ENCODE results near the gene ANKRD44.

Gene ANKRD44

DNA sequence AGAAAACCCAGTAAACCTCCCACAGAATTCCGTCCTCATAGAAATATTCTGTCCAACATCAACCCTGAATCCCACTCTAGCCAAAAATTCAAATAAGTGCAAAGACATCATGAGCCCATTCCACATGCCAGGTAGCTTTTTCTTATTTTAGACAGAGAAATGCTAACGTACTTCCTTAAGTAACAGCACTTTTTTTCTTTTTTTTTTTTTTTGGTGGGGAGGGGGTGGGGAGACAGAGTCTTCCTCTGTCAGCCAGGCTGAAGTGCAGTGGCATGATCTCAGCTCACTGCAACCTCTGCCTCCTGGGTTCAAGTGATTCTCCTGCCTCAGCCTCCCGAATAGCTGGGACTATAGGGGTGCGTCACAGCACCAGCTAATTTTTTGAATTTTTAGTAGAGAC is 45.5 kb downstream of the ANKRD44 start:
- no peak for DNase-seq (ENCODE audit: extremely low read depth in 1 of 2, low read depth in 1 of 2)

DNA sequence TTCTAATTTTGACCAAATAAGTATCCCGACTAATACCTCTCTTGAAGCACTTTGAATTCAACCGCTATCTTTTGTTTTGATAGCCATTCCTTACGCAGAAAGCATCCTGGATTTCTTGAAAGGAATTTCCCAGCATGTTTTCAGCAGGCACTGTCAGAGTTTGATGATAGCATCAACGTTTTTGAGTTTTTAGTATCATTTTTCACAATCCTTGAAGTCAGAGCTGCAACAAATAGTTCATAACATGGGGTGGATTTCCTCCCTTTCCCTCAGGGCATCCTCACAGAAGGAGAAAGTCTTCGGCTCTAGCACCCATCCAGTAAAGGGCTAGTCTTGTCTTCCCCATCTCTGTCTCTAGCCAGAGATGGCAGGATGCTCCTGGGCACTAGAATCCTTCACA is 46.2 kb downstream of the ANKRD44 start:
- DNase-seq (ENCODE audit: extremely low read depth in 1 of 2, low read depth in 1 of 2): no peak

DNA sequence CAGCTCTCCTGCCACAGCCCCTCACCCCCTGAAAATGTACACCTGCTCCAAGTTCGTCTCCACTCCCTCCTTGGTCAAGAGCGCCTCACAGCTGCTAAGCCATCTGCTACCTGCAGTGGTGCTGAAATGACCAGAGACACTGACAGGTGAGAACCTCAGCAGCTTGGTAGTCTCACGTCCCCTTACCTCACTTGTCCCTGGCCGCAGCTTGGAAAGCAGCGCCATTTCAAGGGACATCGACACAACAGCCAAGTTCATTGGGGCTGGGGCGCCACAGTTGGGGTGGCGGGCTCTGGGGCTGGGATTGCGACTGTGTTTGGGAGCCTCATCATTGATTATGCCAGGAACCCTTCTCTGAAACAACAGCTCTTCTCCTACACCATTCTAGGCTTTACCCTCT is 47.5 kb downstream of the ANKRD44 start:
- no peak for DNase-seq (ENCODE audit: extremely low read depth in 1 of 2, low read depth in 1 of 2)

DNA sequence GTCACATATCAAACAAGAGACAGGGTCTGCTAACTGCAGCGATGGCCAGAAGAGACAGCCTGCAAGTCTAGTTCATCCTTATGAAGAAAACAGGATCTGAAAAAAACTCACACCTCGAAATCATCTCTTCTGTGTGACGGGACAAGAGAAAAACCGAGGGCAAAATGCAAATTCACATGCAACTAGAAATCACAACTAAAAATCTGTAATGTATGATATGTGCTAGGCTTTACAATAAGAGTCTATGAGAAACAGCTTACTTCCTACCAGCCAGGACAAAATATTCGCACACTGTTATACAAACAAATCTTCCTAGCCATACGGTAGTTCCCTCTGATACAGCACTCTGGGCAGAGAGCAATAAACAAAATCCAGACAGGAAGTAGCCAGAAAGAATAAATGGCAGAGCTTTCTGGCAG is 48.8 kb downstream of the ANKRD44 start:
- no peak for DNase-seq (ENCODE audit: extremely low read depth in 1 of 2, low read depth in 1 of 2)

DNA sequence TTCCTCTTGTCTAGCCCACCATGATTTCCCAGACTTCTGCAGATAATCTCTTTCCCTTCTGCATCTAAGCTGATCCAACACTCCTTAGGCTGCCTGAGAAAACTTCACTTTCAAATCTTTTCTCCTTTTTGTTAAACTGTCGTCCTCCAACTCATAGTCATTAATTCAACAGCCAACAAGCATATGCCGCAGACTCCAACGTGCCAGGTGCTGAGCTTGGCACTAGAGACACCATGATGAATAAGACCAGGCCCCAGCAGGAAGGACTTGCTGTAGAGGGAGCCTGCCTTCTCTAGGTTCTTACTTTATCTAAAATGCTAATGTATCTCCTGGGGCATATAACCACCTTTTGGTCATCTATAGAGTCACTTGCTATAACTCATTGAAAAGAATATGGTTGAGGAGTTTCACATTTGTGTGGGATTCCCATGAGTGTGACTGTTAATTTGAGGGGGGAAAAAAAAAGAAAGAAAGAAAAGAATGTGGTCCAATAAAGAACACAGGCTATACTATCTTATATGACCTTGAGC is 51.0 kb downstream of the ANKRD44 start:
- no peak for DNase-seq (ENCODE audit: extremely low read depth in 1 of 2, low read depth in 1 of 2)

DNA sequence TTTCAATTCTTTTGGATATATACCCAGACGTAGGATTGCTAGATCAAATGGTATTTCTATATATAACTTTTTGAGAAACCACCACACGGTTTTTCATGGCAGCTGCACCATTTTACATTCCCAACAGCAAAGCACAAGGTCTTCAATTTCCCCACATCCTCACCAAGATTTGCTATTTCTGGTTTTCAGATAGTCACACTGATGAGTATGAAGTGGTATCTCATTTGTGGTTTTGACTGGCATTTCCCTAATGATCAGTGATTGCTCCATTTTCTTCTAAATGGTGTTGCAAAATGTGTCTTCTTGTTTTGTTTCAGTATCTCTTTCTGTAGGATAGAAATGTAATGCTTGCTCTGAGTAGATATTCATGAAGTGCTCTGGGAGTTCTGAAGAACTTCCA is 52.0 kb downstream of the ANKRD44 start:
- no peak for DNase-seq (ENCODE audit: extremely low read depth in 1 of 2, low read depth in 1 of 2)

DNA sequence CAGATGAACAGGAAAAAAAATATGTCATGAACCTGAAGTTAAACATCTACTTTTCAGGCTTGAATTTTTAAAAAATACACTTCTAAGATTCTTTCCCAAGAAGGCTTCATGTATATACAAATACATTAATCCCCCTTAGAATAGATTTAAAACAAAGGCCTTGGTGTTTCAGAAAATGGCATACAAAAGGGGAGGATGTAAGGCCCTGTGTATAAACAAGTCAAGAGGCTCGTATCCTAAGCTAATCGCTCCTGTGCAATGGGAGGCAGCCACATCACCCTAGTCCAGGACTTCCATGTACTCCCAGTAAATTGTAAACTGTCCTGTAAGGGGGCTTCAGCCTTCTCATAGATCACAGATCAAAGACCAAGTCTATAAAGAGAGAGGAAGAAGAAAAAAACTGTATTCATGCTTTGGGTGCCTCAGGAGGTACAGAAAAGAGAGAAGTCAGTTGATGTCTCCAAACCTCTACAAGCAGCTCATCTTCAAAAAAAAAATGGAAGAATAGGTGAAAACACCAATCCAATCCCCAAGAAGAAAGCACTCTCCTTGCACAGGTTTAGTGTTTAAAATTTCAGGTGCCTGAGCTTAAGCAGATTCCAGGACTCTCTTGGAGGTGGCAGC is 53.9 kb downstream of the ANKRD44 start:
- no peak for DNase-seq (ENCODE audit: extremely low read depth in 1 of 2, low read depth in 1 of 2)

DNA sequence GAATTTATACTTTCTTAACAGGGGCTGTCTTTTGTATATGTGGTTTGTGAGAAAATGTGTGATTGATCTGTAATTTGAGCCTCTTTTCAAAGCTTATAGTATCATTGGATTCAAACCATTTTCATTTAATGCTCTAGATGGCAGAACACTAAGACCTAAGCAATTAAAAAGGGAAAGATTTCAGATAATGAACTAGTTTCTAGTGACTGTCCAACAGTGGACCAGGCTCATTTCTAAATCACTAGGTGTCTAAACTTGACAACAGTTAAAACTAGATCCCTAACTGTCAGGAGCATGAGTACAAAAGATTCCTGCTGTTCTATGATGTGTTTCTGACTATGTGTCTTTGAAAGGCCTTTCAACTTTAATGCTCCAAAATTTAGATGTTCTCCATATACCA is 54.6 kb downstream of the ANKRD44 start:
- no peak for DNase-seq (ENCODE audit: extremely low read depth in 1 of 2, low read depth in 1 of 2)

DNA sequence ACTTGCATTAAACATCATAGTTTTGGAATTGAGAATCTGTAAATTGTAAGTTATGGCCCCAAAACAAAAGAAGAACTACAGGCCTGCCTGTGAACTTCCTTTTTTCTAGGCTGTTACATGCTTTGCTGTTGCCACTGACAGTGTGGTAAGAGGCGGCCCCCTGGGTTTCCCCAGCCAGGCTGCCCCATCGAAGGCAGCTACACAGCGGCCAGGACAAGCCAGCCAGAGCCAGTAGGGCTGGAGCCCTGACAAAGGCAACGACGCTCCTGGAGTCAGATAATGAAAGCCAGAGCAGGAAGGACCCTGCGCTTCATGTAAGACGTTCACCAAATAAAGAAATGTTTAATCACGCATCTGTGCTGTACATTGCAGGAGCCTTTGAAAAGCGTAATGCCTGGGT is 55.0 kb downstream of the ANKRD44 start:
- DNase-seq (ENCODE audit: extremely low read depth in 1 of 2, low read depth in 1 of 2): peak; percentile 33 to 51

DNA sequence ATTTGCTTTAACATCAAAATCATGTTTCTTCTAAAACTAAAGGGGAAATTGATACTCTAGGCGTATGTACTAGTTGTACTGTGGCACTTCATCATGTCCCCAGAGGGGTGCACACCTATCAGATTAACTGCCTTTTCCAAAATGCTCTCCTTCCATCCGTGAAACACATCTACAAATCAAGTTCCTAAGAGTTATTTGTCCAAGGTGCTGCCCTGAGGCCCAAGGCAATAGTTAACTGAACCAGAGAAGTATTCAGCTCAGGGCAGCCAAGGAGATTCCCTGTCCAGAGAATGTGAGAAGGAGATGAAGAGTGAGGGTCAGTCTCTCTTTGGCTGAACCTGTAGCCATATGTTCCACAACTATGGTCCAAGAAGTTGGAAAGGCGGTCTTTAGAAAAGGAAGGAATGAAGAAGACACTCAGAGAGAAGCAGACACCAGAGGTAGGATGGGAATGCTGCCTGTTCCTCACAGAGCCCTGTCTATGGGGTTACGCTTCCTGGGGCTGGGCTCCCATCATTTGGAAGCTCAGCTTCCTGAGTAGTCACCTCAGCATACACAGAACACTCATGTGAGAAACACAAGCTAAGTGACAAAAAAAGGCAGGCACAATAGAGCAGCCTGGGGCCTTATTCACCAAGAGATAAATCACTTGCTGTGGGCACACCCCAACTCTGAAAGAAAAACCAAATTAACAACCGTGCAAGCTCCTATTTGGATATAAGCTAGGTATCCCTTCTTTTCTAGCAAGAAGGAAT is 55.6 kb downstream of the ANKRD44 start:
- no peak for DNase-seq (ENCODE audit: extremely low read depth in 1 of 2, low read depth in 1 of 2)

DNA sequence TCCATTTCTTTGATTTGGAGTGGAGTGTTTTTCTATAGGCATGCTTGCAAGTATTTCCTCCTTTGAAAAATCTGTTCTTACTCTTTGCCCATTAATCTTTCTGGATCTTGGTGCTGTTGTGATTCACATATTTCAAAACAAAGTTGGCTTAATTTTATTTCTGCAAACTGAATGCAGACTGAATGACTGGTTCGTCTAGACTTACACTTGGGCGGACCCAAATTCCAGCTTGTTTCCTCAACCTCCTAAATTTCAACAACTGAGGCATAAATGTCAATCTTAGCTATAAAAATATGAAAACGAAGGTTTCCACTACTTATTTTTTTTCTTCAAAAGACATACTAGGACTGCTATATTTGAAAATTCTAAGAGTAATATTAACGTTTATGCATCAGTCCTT is 59.0 kb downstream of the ANKRD44 start:
- no peak for DNase-seq (ENCODE audit: extremely low read depth in 1 of 2, low read depth in 1 of 2)

DNA sequence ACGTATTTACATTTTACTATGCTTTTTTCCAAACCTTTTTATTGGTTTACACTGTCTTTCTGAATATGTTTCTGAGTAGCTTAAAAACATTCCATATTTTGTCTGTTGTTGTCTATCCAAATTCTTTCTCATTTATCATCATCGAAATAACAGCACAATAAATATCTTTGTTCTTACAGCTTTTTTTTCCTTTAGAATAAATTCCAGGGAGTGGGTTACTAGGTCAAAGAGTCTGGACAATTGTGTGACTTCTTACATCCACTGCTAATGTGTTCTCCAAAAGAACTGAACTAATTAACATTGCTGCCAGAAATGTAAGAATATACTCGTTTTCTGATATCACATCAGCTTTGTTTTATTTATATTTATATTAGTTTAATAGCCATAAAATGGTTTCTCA is 59.4 kb downstream of the ANKRD44 start:
- DNase-seq (ENCODE audit: extremely low read depth in 1 of 2, low read depth in 1 of 2): no peak

DNA sequence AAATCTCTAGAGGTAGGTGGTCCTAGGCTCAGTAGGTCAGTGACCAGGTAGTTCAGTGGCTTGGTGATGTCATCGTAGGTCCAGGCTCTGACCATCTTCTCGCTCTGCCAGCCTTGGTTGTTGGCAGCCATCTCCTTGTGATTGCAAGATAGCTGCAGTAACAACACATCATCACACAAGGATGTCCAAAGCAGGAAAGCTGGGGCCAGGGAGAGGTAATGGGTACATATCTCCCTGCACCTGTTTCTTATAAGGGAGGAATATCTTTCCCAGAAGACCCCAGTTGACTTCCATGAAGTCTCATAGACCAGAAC is 60.5 kb downstream of the ANKRD44 start:
- no peak for DNase-seq (ENCODE audit: extremely low read depth in 1 of 2, low read depth in 1 of 2)

DNA sequence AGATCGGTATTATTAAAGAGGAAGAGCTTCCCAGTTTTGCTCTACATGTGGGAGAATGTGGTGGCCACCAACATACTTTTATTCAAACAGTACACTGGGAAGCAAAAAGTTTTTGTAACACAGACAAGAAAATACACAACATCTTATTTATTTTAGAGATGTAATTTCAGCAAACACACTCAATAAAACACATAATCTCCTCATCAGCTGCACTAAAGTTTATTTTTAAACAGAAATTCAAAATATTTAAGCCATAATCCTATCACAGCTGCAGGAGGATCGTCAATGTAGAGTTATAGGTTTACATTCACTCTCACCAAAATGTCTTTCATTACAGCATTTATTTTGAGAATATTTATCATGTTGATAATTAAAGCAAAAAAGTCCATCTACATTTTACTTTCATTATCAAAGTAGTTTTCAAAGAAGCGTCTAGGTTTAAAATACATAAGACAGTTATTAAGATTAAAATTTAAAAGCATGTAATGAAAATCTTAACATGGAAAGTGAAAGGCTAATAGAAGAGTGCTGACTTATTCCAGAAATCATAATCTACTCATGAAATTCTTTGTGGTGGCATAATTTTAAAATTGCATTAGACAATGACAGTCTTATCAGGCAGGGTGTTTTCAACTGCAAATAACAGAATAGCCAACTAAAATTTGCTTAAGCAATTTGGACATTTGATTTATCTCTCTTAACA is 61.0 kb downstream of the ANKRD44 start:
- DNase-seq (ENCODE audit: extremely low read depth in 1 of 2, low read depth in 1 of 2): no peak

DNA sequence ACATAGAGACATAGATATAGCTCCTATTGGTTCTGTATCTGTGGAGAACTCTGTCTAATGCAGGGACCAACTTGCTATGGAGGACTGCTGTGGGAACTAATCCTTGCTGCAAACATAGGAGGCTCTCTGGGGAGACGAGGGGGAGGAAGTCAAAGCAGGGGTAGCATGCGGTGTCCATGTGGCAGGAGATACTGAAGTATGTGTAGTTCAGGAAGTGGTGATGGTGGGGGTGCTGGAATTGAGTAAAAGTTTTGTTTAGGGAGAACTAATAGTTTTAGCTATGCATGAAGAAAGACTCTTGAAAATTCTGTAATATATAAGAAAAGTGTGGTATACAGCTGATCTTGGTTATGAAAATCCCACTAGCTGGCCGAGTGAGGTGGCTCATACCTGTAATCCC is 62.0 kb downstream of the ANKRD44 start:
- no peak for DNase-seq (ENCODE audit: extremely low read depth in 1 of 2, low read depth in 1 of 2)

DNA sequence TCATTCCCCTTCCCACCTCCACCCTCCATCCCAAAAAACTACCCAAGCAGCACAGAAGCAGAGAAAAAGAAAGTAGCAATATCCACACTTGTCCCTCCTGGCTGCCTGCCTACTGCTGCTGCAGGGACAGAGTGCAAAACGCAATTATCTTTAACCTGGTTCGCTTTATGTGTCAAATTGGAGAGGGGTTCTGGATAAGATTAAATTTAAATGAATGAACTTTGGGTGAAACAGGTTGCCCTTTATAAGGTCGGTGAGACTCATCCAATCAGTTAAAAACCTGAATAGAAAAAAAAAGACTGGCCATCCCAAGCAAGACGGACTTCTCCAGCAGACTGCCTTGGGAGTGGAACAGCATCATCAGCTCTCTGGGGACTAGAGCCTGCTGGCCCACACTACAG is 62.6 kb downstream of the ANKRD44 start:
- DNase-seq (ENCODE audit: extremely low read depth in 1 of 2, low read depth in 1 of 2): no peak

DNA sequence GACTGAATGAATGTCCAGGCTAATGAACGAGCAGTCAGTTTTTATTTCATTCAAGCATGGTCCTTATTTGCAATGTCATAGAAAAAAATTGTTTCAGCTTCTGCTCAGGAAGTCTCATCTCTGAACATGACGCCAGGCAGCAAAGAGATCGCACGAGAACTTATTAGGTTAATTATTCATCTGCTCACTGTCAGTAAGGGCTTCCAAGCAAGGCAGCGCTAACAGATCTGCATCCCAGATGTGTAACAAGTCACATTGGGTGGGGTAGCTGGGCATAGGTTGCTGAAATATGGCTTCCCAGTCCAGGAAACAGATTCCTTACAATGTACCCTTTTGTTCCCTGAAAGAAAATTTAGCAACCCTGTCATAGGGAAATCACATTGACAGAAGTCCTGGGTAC is 63.5 kb downstream of the ANKRD44 start:
- no peak for DNase-seq (ENCODE audit: extremely low read depth in 1 of 2, low read depth in 1 of 2)

DNA sequence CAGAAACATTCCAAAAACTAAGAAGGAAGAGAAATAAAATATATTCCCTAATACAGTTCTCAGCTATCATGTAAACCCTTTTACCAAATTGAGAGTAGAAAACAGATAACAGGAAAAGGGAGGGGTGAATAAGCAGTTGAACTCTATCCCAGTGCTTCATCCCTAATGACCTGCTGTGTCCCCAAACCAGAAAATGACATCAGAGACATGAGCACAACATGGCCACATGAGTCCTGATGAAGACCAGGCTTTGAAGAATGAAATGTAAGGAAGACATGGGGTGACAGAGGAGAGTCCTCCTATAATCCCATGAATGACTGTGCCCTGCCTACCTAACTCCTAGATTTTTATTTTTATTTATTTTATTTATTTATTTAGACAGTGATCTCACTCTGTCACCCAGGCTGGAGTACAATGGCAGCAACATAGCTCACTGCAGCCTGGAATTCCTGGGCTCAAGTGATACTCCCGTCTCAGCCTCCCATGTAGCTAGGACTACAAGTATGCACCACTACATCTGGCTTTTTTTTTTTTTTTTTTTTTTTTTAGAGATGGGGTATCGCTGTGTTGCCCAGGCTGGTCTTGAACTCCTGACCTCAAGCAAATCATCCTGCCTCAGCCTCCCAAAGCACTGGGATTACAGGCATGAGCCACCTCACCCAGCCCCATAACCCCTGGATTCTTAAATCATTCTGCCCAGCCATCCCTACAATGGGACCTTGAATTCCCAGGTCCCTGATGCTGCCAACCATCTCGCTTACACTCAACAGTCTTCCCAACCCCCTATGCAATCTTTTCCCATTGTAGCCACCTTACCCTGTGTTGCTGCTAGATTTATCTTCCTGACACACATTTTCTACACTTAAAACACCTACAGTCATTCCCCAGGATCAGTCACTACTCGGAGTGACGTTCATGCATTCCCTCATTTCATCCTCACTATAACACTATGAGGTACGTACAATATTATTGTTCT is 64.5 kb downstream of the ANKRD44 start:
- DNase-seq (ENCODE audit: extremely low read depth in 1 of 2, low read depth in 1 of 2): no peak

DNA sequence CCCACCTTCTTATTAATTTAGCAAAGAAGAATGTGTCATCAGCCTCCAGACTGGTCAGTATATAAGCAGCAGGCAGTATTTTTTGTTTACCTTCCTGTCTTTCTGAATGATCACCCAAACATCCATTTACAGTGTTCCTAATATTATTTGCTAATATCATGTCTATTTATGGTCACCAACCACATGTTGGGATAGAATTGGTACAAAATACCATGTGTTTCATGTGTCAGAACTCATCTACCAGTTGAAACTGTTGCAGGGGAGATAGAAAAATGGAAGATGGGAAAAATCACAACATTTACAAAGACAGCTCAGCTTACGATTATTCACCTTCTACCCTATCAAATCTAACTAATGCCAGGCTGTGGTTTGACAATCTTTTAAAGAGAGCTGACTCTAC is 66.2 kb downstream of the ANKRD44 start:
- DNase-seq (ENCODE audit: extremely low read depth in 1 of 2, low read depth in 1 of 2): no peak

DNA sequence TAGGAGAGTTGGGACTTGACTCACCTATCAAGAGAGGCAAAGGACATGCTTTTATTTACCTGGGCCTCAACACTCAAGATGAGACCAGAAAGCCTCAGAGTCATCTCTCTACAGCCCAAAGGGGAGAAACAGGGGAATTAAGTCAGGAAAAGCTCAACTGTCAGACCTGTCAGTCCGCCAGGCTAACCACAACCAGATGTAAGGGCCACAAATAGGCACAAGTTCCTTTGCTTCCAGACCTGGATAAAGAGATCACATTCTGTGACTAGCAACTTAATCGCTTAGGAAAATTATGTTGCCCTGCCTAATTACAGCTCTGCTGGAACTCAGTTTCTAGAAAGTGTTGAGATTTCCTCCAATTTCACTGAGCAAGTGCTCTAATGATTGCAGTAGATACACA is 67.9 kb downstream of the ANKRD44 start:
- no peak for DNase-seq (ENCODE audit: extremely low read depth in 1 of 2, low read depth in 1 of 2)

DNA sequence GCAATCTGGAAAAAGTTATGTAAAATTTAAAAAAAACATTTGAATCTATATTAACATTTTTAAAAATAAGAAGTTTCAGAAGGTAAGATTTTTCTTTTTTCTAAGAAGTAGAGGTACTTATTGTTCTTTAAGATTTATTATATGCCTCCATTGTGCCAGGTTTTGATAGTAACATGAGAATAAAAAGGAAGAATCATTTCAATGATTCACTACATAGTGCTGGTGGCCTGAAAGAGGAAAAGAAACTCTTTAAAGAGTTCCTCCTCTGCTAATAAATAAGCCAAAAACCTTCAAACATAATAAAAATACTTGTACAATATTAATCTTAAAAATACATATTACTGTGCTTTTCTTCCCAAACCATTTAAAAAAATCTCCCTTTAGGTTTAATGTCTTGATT is 69.0 kb downstream of the ANKRD44 start:
- no peak for DNase-seq (ENCODE audit: extremely low read depth in 1 of 2, low read depth in 1 of 2)
